Suprapubic skin (tissue), 4 donors: ENCODE measurements around the gene ARAP2. TPM values are rescaled to one million over a fixed set of nuclear protein-coding genes. Genes with fewer than 3 reads are reported as not detected.

Source experiments
- DNase-seq, 2 donors: peaks; one replicate each; pipeline ENCODE4 v3.0.0-alpha.2; 2019; ENCODE audit warnings: low spot score in 2 of 2
- H3K27ac ChIP-seq: fragments of 200-600 bp; sonication (generic); one replicate; pipeline ENCODE4 v1.5.1; 2019
- H3K27me3 ChIP-seq: fragments of 200-600 bp; sonication (generic); one replicate; pipeline ENCODE4 v1.5.1; 2019
- H3K36me3 ChIP-seq: fragments of 200-600 bp; sonication (generic); one replicate; pipeline ENCODE4 v1.5.1; 2019
- H3K4me1 ChIP-seq: fragments of 200-600 bp; sonication (generic); one replicate; pipeline ENCODE4 v1.5.1; 2019
- H3K4me3 ChIP-seq: fragments of 200-600 bp; sonication (generic); one replicate; pipeline ENCODE4 v1.5.1; 2019; ENCODE audit warnings: mild to moderate bottlenecking
- H3K9me3 ChIP-seq: fragments of 200-600 bp; sonication (generic); one replicate; pipeline ENCODE4 v1.5.1; 2019
- CTCF ChIP-seq, 2 donors: fragments of 200-600 bp in 1 of 2; fragments of 450-650 bp in 1 of 2; sonication (generic) in 1 of 2; IDR thresholded peaks; one replicate each; pipeline ENCODE4 v1.5.1; 2016 to 2019; ENCODE audit warnings: antibody characterized with exemption in 2 of 2, mild to moderate bottlenecking in 1 of 2, moderate library complexity in 1 of 2
- EP300 ChIP-seq: sonication (generic); formaldehyde crosslinking; IDR thresholded peaks from one replicate; pipeline ENCODE4 v1.6.1; 2017; ENCODE audit warnings: antibody characterized with exemption
- POLR2A ChIP-seq, 2 donors: fragments of 450-650 bp; IDR thresholded peaks; one replicate each; pipeline ENCODE4 v1.6.1; 2017; ENCODE audit warnings: antibody characterized with exemption in 2 of 2, mild to moderate bottlenecking in 2 of 2, moderate library complexity in 2 of 2
- POLR2AphosphoS5 ChIP-seq, 3 donors: sonication (generic); formaldehyde crosslinking; IDR thresholded peaks; one replicate each; pipeline ENCODE4 v1.6.1; 2017; ENCODE audit warnings: antibody characterized with exemption in 3 of 3
- WGBS: methylation state at CpG from one replicate; pipeline ENCODE4 v1.1.5; 2018; 5-methylcytosine and 5-hydroxymethylcytosine counted together
- total RNA-seq, 4 donors: library from RNA; depleted of rRNA; stranded (reverse); fragments of >200 nt; gene quantifications; one replicate each; pipeline ENCODE4 v1.1.0, GENCODE V29; 2016

ARAP2 gene
- total RNA-seq, 4 donors from 2014 or later: 88.2 to 203 (median 117) TPM

- no peak for TF ChIP-seq EP300
- Histone ChIP-seq H3K9me3 (no peaks in the 10 kb centered on the region), H3K27ac (no peak overlapping the region), H3K4me1 (no peaks in the 10 kb centered on the region), H3K4me3 (no peak overlapping the region), H3K27me3 (no peaks in the 10 kb centered on the region), H3K36me3 (peaks cover 20% of the 10 kb centered on the region)
- WGBS: 89% methylated on average over 4 of the region's 5 CpGs
- no peak for DNase-seq
Observed at GRCh38 chr4:36197501-36197900, 46.8 kb downstream of the ARAP2 start.

GRCh38 chr4:36196145-36196913 lies 48.0 kb downstream of the ARAP2 start:
- TF ChIP-seq POLR2AphosphoS5 (IDR thresholded peaks at IDR 0.05) (no peak), EP300 (no peak), CTCF (IDR thresholded peaks at IDR 0.05) (no peak), POLR2A (IDR thresholded peaks at IDR 0.05) (no peak)
- DNase-seq: no peak

GRCh38 chr4:36192922-36193321 lies 51.4 kb downstream of the ARAP2 start:
- WGBS: 82% methylated on average over 1 of the region's 1 CpG
- Histone ChIP-seq H3K27ac (no peak overlapping the region), H3K4me1 (no peaks in the 10 kb centered on the region), H3K4me3 (no peak overlapping the region), H3K9me3 (no peaks in the 10 kb centered on the region), H3K36me3 (peaks cover 8% of the 10 kb centered on the region), H3K27me3 (no peaks in the 10 kb centered on the region)
- no peak for TF ChIP-seq EP300
- no peak for TF ChIP-seq POLR2AphosphoS5 (IDR thresholded peaks at IDR 0.05)
- TF ChIP-seq POLR2A (IDR thresholded peaks at IDR 0.05): no peak
- DNase-seq: no peak

More at GRCh38 chr4:36196145-36196913, 48.0 kb downstream of the ARAP2 start:
- no peaks in the 10 kb centered on the region for H3K27me3 ChIP-seq
- no peak overlapping the region for H3K27ac ChIP-seq
- WGBS: 69% methylated on average over 7 of the region's 7 CpGs
- H3K9me3 ChIP-seq: no peaks in the 10 kb centered on the region
- no peak overlapping the region for H3K4me3 ChIP-seq
- no peaks in the 10 kb centered on the region for H3K4me1 ChIP-seq
- peaks cover 20% of the 10 kb centered on the region for H3K36me3 ChIP-seq

- Histone ChIP-seq H3K36me3 (peaks cover 8% of the 10 kb centered on the region), H3K4me1 (no peaks in the 10 kb centered on the region), H3K9me3 (no peaks in the 10 kb centered on the region), H3K27me3 (no peaks in the 10 kb centered on the region), H3K27ac (no peak overlapping the region), H3K4me3 (no peak overlapping the region)
- WGBS: 76% methylated on average over 3 of the region's 3 CpGs
- no peak for DNase-seq
- TF ChIP-seq CTCF (IDR thresholded peaks at IDR 0.05) (no peak), POLR2A (IDR thresholded peaks at IDR 0.05) (no peak), POLR2AphosphoS5 (IDR thresholded peaks at IDR 0.05) (no peak), EP300 (no peak)
Observed at GRCh38 chr4:36189511-36190226, 54.6 kb downstream of the ARAP2 start.

- DNase-seq: no peak
- 61% methylated on average over 4 of the region's 4 CpGs for WGBS
Observed at GRCh38 chr4:36187723-36188333, 56.5 kb downstream of the ARAP2 start.

More at GRCh38 chr4:36187723-36188333, 56.5 kb downstream of the ARAP2 start:
- Histone ChIP-seq H3K27me3 (no peaks in the 10 kb centered on the region), H3K36me3 (peaks cover 8% of the 10 kb centered on the region), H3K9me3 (no peaks in the 10 kb centered on the region), H3K4me1 (no peaks in the 10 kb centered on the region), H3K4me3 (no peak overlapping the region), H3K27ac (no peak overlapping the region)
- no peak for TF ChIP-seq POLR2A (IDR thresholded peaks at IDR 0.05)
- peak; percentile 17 to 27 for TF ChIP-seq CTCF (IDR thresholded peaks at IDR 0.05)
